SK-N-SH (cell line): ENCODE data around the gene SSX2IP. TPM values are rescaled to one million over a fixed set of nuclear protein-coding genes. Genes with fewer than 3 reads are reported as not detected.

Experiments
- CTCF ChIA-PET: fragments of 300-600, 350-600 bp; formaldehyde crosslinking; extraction: SDS; loops from one replicate; lab custom pipeline; 2021; lab: Yijun Ruan, JAX
- POLR2A ChIA-PET: fragments of 350-600 bp; sonication (Branson Sonifier 250); formaldehyde crosslinking; extraction: SDS; loops from one replicate; lab custom pipeline; 2020; ENCODE audit warnings: antibody characterized with exemption, inconsistent platforms; lab: Yijun Ruan, JAX
- DNase-seq: peaks from one replicate; pipeline ENCODE4 v3.0.0; 2012
- H2AFZ ChIP-seq: fragments of 200-600 bp; sonication (generic); 2 replicates; pipeline ENCODE4 v1.8.1; 2016; ENCODE audit warnings: antibody characterized with exemption, mild to moderate bottlenecking, low read depth
- H3F3A ChIP-seq: fragments of 200-600 bp; sonication (generic); replicated peaks from 2 replicates; pipeline ENCODE3; 2016; ENCODE audit warnings: antibody characterized with exemption, mild to moderate bottlenecking; ENCODE audit not compliant: insufficient read depth
- H3K27ac ChIP-seq, 2 experiments: fragments of 200-500 bp in 1 of 2; fragments of 200-600 bp in 1 of 2; sonication (Bioruptor generic) in 1 of 2; sonication (generic), shearing (Covaris generic) in 1 of 2; 2 replicates each; pipeline versions ENCODE4 v1.5.1 to v1.6.1; 2014 to 2016; ENCODE audit warnings: low read depth in 2 of 2, inconsistent platforms in 1 of 2, low read length in 1 of 2, mild to moderate bottlenecking in 1 of 2, mixed read lengths in 1 of 2
- H3K27me3 ChIP-seq: fragments of 200-600 bp; sonication (generic), shearing (Covaris generic); 2 replicates; pipeline ENCODE4 v1.6.1; 2016; ENCODE audit warnings: mixed run types; ENCODE audit not compliant: insufficient read depth
- H3K36me3 ChIP-seq, 2 experiments: fragments of 200-500 bp in 1 of 2; fragments of 200-600 bp in 1 of 2; sonication (Bioruptor generic) in 1 of 2; sonication (generic) in 1 of 2; replicated peaks in 1 of 2; 2 replicates each; pipeline versions ENCODE3 to v1.5.1; 2014 to 2016; ENCODE audit warnings: low read length in 1 of 2, mild to moderate bottlenecking in 1 of 2; ENCODE audit not compliant: insufficient read depth in 2 of 2, control insufficient read depth in 1 of 2
- H3K4me1 ChIP-seq, 2 experiments: fragments of 200-500 bp in 1 of 2; fragments of 200-600 bp in 1 of 2; sonication (Bioruptor generic) in 1 of 2; sonication (generic), shearing (Covaris generic) in 1 of 2; 2 replicates each; pipeline versions ENCODE4 v1.5.1 to v1.6.1; 2014 to 2016; ENCODE audit warnings: low read depth in 1 of 2, low read length in 1 of 2, mixed run types in 1 of 2; ENCODE audit not compliant: insufficient read depth in 2 of 2, control insufficient read depth in 1 of 2
- H3K4me2 ChIP-seq: fragments of 200-600 bp; sonication (generic), shearing (Covaris generic); 2 replicates; pipeline ENCODE4 v1.6.1; 2017; ENCODE audit warnings: mixed run types
- H3K4me3 ChIP-seq, 2 experiments: fragments of 200-500 bp in 1 of 2; fragments of 200-600 bp in 1 of 2; sonication (Bioruptor generic) in 1 of 2; sonication (generic), shearing (Covaris generic) in 1 of 2; 2 replicates each; pipeline versions ENCODE4 v1.5.1 to v1.8.1; 2014 to 2016; ENCODE audit warnings: low read depth in 2 of 2, inconsistent platforms in 1 of 2, low read length in 1 of 2, mild to moderate bottlenecking in 1 of 2, mixed read lengths in 1 of 2, moderate library complexity in 1 of 2
- H3K79me2 ChIP-seq: fragments of 200-600 bp; sonication (generic); 2 replicates; pipeline ENCODE4 v1.8.1; 2017; ENCODE audit warnings: mild to moderate bottlenecking; ENCODE audit not compliant: insufficient read depth
- H3K9ac ChIP-seq: fragments of 200-600 bp; sonication (generic); 2 replicates; pipeline ENCODE4 v1.6.1; 2017; ENCODE audit warnings: mixed run types
- H3K9me2 ChIP-seq: fragments of 200-600 bp; sonication (generic); 2 replicates; pipeline ENCODE4 v1.6.1; 2017; ENCODE audit warnings: mixed run types
- H3K9me3 ChIP-seq: fragments of 200-600 bp; sonication (generic); 2 replicates; pipeline ENCODE4 v1.6.1; 2017; ENCODE audit warnings: mixed run types, mild to moderate bottlenecking, moderate library complexity
- H4K20me1 ChIP-seq: fragments of 200-600 bp; sonication (generic); 2 replicates; pipeline ENCODE4 v1.6.1; 2017; ENCODE audit warnings: mild to moderate bottlenecking, mixed run types; ENCODE audit not compliant: insufficient read depth
- CTCF ChIP-seq: fragments of 200-600 bp; sonication (generic); IDR thresholded peaks from 2 replicates; pipeline ENCODE4 v1.6.1; 2017; ENCODE audit warnings: antibody characterized with exemption, mild to moderate bottlenecking, moderate library complexity
- ELF1 ChIP-seq: IDR thresholded peaks from 2 replicates; pipeline ENCODE4 v1.4.0; 2012
- EP300 ChIP-seq, 2 experiments: IDR thresholded peaks; 2 replicates each; pipeline versions ENCODE4 v1.4.0 to v1.6.1; 2012; ENCODE audit warnings: borderline replicate concordance in 1 of 2, low read depth in 1 of 2, low read length in 1 of 2
- FOSL2 ChIP-seq: IDR thresholded peaks from 2 replicates; pipeline ENCODE4 v1.4.0; 2012; ENCODE audit warnings: low read depth, mild to moderate bottlenecking, moderate library complexity, borderline replicate concordance
- FOXM1 ChIP-seq: IDR thresholded peaks from 2 replicates; pipeline ENCODE4 v1.4.0; 2012; ENCODE audit warnings: low read depth, mild to moderate bottlenecking
- IRF3 ChIP-seq: fragments of 150-350 bp; IDR thresholded peaks from 2 replicates; pipeline ENCODE4 v1.6.1; 2016; ENCODE audit warnings: mild to moderate bottlenecking, low read depth, low read length
- JUND ChIP-seq: IDR thresholded peaks from 2 replicates; pipeline ENCODE4 v1.4.0; 2012
- MAX ChIP-seq: IDR thresholded peaks from 2 replicates; pipeline ENCODE4 v1.4.0; 2012; ENCODE audit warnings: low read depth
- MEF2A ChIP-seq: IDR thresholded peaks from 2 replicates; pipeline ENCODE4 v1.4.0; 2012; ENCODE audit warnings: low read depth, borderline replicate concordance
- MXI1 ChIP-seq: IDR thresholded peaks from 2 replicates; pipeline ENCODE4 v1.6.1; 2012; ENCODE audit warnings: mild to moderate bottlenecking, low read depth, low read length, improper control_type of control experiment
- NFIC ChIP-seq: IDR thresholded peaks from 2 replicates; pipeline ENCODE4 v1.4.0; 2012; ENCODE audit warnings: borderline replicate concordance
- NRF1 ChIP-seq: IDR thresholded peaks from 2 replicates; pipeline ENCODE4 v1.6.1; 2012; ENCODE audit warnings: low read depth, mild to moderate bottlenecking, low read length
- PBX3 ChIP-seq: IDR thresholded peaks from 2 replicates; pipeline ENCODE4; 2012
- POLR2AphosphoS5 ChIP-seq: IDR thresholded peaks from 2 replicates; pipeline ENCODE4 v1.6.1; 2012; ENCODE audit warnings: low read depth, low read length
- REST ChIP-seq: IDR thresholded peaks from 2 replicates; pipeline ENCODE4 v1.6.1; 2012; ENCODE audit warnings: mild to moderate bottlenecking, low read depth, low read length, moderate library complexity
- RFX5 ChIP-seq: IDR thresholded peaks from 2 replicates; pipeline ENCODE4 v1.6.1; 2012; ENCODE audit warnings: mild to moderate bottlenecking, improper control_type of control experiment, low read length
- RXRA ChIP-seq: IDR thresholded peaks from 2 replicates; pipeline ENCODE4 v1.4.0; 2012; ENCODE audit warnings: low read depth, mild to moderate bottlenecking, borderline replicate concordance
- TAF1 ChIP-seq: IDR thresholded peaks from 2 replicates; pipeline ENCODE4 v1.6.1; 2012; ENCODE audit warnings: low read depth, mild to moderate bottlenecking, low read length, moderate library complexity, borderline replicate concordance
- TCF12 ChIP-seq: IDR thresholded peaks from 2 replicates; pipeline ENCODE4 v1.4.0; 2012
- TEAD4 ChIP-seq: IDR thresholded peaks from 2 replicates; pipeline ENCODE4 v1.4.0; 2012; ENCODE audit warnings: mild to moderate bottlenecking, borderline replicate concordance; ENCODE audit not compliant: insufficient read depth
- USF2 ChIP-seq: fragments of 150-350 bp; IDR thresholded peaks from 2 replicates; pipeline ENCODE4 v1.6.1; 2017; ENCODE audit warnings: antibody characterized with exemption, low read length, low read depth, borderline replicate concordance
- WGBS: methylation state at CpG from one replicate; pipeline ENCODE4 v1.1.6; 2017; ENCODE audit warnings: low lambda C conversion rate; 5-methylcytosine and 5-hydroxymethylcytosine counted together
- polyA plus RNA-seq, 3 experiments: library from polyadenylated mRNA; depleted of rRNA; stranded (reverse); fragments of >200 nt; gene quantifications; 2 replicates each; pipeline ENCODE4 v1.2.3, GENCODE V29; 2012

SSX2IP gene
- polyA plus RNA-seq, 1 of the 3 experiments (the other 2 are of a cell fraction), result 7.7 TPM

GRCh38 chr1:84698151-84699110 is 8.2 kb upstream of the SSX2IP start:
- peak overlapping the region; percentile 84 to 98 for H3K27ac ChIP-seq
- H3F3A ChIP-seq, result peaks cover 17% of the 10 kb centered on the region
- H3K4me2 ChIP-seq, result peak overlapping the region; percentile 80
- no peaks in the 10 kb centered on the region for H4K20me1 ChIP-seq
- 7% methylated on average over 2 of the region's 2 CpGs for WGBS
- H3K9me2 ChIP-seq, result no peaks in the 10 kb centered on the region
- H2AFZ ChIP-seq, result no peak overlapping the region
- no peaks in the 10 kb centered on the region for H3K27me3 ChIP-seq
- ChIA-PET POLR2A (no interaction called here), CTCF (no interaction called here)
- H3K4me1 ChIP-seq, result peaks cover 5 to 31% of the 10 kb centered on the region in 2 experiments
- DNase-seq, result no peak
- no peaks in the 10 kb centered on the region for H3K9me3 ChIP-seq
- no peaks in the 10 kb centered on the region for H3K79me2 ChIP-seq
- H3K4me3 ChIP-seq, result peak overlapping the region in 1 of 2 experiments; percentile 49; a peak in 1 of 4 replicates
- no peaks in the 10 kb centered on the region for H3K36me3 ChIP-seq
- peak overlapping the region; percentile 70; the same call in 1 of the 2 replicates for H3K9ac ChIP-seq
- TF ChIP-seq REST, result no peak
- no peak for TF ChIP-seq CTCF
- TF ChIP-seq MAX, result peak; percentile 55
- TF ChIP-seq IRF3, result no peak
- peak; percentile 10; the same call in 1 of the 2 replicates for TF ChIP-seq MEF2A
- TF ChIP-seq EP300 (IDR thresholded peaks at IDR 0.05; ENCODE audit: borderline replicate concordance in 1 of 2, low read depth in 1 of 2, low read length in 1 of 2), result peak in 1 of 2 experiments; percentile 86; a peak in 2 of 4 replicates
- TF ChIP-seq TCF12, result peak; percentile 97
- no peak for TF ChIP-seq MXI1
- no peak; the same call in 1 of the 2 replicates for TF ChIP-seq RXRA
- TF ChIP-seq NFIC, result peak; percentile 91
- TF ChIP-seq POLR2AphosphoS5, result peak; percentile 63
- 0 out of 2 replicates have a peak, but pooled peaks have one; percentile 38 for TF ChIP-seq ELF1
- peak; percentile 70 for TF ChIP-seq TEAD4
- no peak for TF ChIP-seq TAF1
- 0 out of 2 replicates have a peak, but pooled peaks have one; percentile 28 for TF ChIP-seq FOXM1
- peak; percentile 82 for TF ChIP-seq JUND
- peak; percentile 91 for TF ChIP-seq FOSL2
- TF ChIP-seq USF2, result no peak
- no peak for TF ChIP-seq NRF1
- no peak for TF ChIP-seq RFX5
- peak; percentile 66 for TF ChIP-seq PBX3
